CD4-positive, alpha-beta T cell treated with Interleukin-10 for 1 hour (primary cell): ENCODE data around the gene OTUD7B.
A peak's percentile ranks its signal among the peaks of the same experiment; 100 is the strongest.
"Not testable (repeated sequence)": the region's sequence is repeated elsewhere in the genome, so short reads cannot be mapped to it uniquely, and the experiment has no call there.

ENCODE experiments used
- DNase-seq: peaks from one replicate; pipeline ENCODE4 v3.0.0-alpha.2; 2020

Gene OTUD7B

DNA sequence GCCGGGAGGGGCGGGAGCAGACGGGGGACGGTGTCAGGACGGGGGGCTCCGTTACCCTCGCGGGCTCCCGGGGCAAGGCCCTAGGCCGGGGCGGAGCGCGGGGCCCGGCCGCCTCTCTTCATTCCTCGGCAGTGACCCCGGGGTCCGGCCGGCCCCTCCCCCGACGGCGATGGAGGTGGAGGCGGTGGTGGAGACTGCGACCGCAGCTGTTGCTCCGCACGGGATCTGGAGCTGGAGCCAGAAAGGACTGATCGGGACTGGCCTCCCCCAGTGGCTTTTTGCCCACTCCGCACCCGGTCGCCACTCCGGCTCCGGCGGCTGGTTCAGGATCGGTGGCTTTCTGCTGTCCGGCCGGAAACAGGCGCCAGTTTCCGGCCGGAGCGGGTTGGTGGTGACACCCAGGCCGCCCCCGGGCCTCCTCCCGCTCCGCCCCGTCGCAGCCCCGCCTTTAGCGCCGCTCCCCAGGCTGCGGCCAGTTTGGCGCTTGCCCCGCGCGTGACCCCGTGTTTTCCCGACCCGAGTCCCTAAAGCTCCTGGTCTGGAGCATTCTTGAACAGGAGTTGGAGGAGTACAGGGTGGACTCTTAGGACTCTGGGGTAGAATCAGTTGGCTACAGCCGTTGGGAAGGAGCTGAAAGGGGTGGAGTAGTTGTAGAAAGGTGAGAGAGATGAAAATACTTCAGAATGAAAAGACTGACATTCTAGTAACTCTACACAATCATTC lies at the start of gene OTUD7B:
Gene OTUD7B, minus strand, starts transcription at position 334 of the 723 bp plus-strand sequence. CDS start 33,216 bp downstream, outside the sequence.
- peak; percentile 71 for DNase-seq

DNA sequence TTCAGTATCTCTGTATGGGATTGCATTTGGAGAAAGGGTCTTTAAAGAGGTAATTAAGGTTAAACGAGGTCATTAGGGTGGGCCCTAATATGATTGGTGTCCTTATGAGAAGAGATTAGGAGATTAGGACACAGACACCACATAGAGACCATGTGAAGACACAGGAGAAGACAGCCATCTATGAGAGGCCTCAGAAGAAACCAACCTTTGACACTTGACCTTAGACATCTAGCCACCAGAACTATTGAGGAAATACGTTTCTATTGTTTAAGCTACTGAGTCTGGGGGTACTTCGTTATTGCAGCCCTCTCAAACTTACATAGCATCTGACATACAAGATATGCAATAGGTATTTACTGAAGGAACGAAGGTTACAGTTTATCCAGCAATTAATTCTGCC lies 49.7 kb upstream of the OTUD7B start:
- no peak for DNase-seq

DNA sequence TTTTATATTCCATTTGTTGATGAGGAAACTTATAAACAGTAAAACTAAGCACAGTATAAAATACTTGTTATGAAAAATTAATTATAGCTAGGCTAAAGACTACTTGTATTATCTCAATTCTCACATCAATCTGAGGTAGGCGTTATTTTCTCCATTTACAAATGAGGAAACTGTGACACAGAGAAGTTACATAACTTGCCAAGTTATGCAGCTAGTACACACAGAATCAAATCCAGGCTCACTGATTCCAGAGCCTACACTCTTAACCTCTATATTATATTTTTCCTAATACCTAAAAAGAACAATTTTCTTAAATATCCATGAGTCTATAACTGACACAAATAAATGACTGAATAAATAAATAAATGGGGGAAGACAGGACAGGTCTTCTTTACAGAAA lies 45.9 kb upstream of the OTUD7B start:
- no peak for DNase-seq

DNA sequence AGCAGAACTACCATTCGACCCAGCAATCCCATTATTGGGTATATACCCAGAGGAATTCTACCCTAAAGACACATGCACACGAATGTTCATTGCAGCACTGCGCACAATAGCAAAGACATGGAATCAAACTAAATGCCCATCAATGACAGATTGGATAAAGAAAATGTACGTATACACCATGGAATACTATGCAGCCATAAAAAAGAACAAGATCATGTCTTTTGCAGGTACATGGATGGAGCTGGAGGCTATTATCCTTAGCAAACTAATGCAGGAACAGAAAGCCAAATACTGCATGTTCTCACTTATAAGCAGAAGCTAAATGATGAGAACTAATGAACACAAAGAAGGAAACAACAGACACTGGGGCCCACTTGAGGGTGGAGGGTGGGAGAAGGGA lies 45.0 kb upstream of the OTUD7B start:
- not testable (repeated sequence) for DNase-seq

DNA sequence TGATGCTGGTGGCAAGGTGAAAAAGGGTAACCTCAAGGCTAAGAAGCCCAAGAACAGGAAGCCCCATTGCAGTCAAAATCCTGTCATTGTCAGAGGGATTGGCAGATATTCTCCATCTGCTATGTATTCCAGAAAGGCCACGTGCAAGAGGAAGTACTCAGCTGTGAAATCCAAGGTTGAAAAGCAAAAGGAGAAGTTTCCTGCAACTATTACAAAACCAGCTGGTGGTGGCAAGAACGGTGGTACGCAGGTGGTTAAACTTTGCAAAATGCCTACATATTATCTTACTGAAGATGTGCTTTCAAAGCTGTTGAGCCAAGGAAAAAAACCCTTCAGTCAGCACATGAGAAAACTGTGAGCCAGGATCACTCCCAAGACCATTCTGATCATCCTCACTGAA lies 43.4 kb upstream of the OTUD7B start:
- DNase-seq = no peak

DNA sequence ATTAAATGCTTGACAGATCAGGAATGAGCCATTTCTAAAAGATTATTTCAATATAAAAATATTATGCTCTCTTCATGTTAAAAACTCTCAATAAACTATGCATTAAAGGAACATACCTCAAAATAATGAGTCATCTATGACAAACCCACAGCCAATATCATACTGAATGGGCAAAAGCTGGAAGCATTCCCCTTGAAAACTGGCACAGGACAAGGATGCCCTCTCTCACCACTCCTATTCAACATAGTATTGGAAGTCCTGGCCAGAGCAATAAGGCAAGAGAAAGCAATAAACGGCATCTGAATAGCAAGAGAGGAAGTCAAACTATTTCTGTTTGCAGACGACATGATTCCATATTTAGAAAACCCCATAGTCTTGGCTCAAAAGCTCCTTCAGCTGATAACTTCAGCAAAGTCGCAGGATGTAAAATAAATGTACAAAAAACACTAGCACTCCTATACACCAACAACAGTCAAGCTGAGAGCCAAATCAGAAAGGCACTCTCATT lies 41.4 kb upstream of the OTUD7B start:
- not testable (repeated sequence) for DNase-seq

DNA sequence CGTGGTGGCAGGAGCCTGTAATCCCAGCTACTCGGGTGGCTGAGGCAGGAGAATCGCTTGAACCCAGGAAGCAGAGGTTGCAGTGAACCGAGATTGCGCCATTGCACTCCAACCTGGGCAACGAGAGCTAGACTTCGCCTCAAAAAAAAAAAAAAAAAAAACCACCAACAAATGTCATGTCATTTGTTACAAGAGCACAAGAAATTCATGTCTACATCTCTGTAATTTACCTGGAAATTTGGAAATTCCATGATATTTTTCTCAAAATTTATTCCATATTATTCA lies 40.5 kb upstream of the OTUD7B start:
- DNase-seq = no peak

DNA sequence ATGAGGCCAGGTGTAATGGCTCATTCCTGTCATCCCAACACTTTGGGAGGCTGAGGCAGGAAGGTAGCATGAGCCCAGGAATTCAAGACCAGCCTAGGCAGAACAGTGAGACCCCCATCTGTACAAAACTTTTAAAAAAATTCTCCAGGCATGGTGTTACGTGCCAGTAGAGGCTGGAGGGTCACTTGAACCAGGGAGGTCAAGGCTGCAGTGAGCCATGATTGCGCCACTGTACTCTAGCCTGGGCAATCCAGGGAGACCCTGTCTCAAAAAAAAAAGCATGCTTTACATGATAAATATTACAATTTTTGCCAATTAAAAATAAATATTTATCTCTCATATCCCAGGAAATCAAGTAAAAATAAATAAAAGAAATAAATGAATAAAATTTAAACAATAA lies 39.4 kb upstream of the OTUD7B start:
- no peak for DNase-seq

DNA sequence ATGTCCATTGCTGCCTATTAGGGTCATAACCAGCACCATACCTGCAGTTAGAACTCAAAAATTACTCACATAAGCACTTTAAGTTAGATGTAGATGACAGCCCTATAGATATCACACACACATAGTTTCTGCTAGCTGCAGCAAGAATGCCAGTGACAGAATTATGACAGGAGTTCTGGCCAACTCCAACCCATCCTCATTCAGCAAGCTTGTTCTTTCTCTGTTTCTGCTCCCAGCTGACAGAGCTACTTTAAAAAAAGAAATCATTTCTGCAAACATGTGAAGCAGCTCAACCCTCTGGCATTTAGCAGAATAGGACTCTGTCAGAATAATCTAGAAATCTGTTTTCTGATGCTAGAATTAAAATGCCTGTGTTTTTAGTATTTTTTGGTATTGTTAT lies 23.8 kb upstream of the OTUD7B start:
- no peak for DNase-seq

DNA sequence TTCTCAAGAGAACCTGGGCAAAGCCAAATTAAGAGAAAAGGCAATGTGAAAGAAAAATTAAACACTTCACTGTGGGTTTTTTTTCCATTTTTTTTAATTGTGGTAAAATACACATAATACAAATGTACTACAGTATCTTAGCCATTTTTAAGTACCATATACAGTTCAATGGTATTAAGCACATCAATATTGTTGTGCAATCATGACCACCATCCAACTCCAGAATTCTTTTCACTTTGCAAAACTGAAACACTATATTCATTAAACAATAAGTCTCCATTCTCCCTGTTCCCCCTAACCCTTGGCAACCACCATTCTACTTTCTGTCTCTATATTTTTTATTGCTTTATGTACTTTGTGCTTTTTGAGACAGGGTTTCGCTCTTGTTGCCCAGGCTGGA lies 17.8 kb upstream of the OTUD7B start:
- DNase-seq = no peak

DNA sequence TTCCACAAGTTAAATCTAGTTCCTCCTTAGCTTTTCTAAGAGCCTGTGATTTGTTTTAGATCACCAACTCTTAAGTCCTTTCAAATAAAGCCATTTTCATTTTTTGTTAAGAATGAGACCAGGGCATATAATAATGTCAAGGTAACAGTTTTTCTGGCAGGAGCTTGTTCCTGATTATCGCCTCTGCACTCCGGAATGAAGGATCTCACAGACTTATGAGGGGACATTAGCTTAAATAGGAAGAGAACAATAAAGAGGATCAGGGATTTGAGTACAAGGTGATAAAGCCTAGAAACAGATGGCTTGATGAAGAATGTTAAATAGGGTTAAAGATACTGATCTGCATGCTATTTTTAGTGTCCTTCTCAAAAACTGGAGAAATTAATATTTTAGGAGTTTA lies 13.6 kb upstream of the OTUD7B start:
- no peak for DNase-seq

DNA sequence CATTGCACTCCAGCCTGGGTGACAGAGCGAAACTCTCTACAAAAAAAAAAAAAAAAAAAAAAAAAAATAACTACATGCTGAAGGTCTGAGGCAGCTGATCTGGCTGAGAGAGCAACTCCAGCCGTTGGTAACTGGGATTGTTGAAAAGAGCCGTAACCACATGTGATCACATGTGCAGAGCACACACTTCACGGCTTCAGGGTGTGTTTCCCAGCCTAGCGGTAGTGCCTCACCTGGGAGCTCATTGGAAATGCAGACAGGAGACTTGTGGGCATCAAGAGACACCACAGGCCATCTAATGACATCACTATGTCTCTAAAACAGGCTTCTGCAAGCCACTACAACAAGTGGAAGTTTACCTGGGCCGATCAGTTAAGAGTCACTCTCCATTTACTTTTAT lies 11.8 kb upstream of the OTUD7B start:
- no peak for DNase-seq

DNA sequence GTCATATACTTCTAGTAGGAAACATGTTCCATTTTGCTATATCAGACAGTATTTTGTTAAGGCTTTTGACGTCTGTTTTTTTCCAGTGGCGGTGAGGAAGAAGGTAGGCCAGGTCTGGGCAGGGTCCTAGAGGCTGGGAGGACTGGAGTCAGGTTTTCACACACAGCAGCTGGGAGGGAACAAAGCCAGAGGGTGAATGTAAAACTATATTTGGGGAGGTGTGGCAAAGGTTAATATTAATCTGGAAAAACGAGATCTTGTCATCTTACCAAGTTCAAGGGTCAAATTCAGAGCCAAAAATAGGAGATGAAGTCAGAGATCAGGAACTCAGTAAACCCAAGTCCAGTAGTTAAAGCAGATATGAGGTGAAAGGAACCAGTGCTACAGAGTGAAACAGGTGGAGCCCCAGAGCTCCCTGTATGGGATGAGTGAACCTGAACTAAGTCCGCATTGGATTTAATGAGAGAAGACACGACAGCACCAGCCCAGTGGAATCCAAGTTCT lies 10.7 kb upstream of the OTUD7B start:
- no peak for DNase-seq

DNA sequence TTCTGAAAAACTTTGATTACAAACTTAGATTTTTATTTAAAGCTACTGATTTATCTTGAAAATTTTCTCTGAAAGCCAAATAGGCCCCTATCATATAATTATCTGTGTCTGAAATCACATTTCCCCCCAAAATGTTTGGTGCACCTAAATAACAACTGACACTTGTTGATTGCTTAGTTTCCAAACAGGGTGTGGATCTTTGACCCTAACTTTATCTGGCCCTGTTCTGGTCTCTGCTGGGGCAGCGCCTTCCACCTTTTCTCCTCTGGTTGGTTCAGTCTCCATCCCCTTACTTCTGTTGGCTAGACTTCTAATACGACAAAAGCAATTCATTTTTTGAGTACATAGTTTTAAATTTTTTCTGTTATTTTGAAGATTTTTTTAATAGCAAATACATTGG lies 10.2 kb upstream of the OTUD7B start:
- no peak for DNase-seq

DNA sequence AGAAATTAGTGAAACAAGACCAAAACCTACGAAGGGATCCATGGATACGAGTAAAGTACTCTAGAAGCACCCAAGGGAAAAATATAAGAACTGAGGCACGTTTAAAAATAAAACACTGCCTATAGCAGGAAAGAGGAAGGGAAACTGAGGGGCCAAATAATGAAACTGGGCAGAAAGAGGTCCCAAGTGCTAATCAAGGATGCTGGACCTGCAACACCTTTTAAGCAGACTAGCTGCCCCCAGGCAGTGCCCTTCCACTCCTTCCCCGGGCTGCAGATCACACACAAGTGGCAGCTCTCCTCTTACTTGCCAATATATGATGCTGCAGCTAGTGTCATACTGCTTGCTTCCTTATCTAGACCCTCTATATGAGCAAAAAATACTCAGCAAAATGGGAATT lies 7.6 kb upstream of the OTUD7B start:
- no peak for DNase-seq

DNA sequence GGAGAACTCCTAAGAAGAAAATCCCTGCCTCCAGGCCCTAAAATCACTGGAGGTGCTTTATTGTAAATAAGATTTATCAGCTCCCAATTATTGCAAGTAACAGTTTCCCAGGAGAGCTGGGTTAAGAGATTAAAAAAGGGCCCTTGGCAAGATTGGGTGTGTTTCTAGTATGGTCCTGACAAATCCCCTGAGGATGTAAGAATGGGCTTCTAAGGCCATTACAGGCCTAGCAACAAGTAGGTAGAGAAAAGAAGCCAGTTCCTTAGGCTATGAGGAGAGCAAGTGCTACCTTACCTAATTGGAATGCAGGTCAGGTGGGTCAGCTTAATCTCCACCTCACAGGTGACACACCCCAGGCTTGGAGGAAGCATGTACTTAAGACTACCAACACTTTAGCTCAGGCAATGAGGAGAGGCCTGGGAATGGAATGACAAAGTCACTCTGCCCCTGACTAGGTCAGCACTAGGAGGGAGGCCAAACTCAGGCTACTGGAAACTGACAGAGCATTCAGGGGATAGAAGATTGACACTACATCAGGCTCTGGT lies 6.8 kb upstream of the OTUD7B start:
- no peak for DNase-seq

DNA sequence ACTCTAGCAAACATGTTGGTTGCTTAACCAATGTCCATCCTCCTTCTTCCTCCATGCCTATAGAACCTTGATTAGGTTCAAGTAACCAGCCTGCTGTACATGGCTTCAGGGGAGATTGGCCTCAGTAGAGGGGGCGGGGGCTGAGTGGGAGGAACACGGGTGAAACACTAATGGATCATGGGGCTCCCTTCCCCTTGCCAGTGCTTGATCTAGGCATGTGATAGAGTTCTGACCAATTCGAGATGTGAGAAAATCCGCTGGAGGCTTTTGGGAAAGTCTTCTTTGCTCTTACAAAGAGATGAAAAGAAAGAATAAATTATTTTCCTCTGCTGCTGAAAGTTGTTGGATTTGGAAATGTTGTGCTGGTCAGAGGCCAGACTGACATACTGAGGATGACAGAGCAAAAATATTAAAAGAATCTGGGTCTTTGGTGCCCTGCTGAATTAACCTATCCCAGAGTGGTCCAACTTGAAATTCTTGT lies 5.2 kb upstream of the OTUD7B start:
- DNase-seq = no peak

DNA sequence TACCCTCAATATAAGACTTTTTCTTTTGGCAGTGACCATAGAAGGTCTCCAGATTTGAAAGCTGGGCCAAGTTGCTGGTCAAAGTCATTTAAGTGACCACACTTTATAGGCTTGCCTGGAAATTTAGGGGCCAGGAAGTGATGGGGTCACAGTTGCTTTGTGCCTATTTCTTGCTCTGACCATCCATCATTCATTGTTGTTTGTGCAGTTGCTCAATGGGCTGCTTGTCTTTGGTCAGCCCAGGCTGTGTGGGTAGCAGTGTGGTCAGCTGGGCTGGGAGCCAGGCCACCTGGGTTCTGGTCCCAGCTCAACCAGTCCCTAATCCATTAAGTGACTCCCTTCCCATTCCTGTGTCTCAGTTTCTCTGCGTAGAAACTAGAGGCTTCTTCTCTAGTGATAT lies 2.1 kb upstream of the OTUD7B start:
- DNase-seq = no peak

DNA sequence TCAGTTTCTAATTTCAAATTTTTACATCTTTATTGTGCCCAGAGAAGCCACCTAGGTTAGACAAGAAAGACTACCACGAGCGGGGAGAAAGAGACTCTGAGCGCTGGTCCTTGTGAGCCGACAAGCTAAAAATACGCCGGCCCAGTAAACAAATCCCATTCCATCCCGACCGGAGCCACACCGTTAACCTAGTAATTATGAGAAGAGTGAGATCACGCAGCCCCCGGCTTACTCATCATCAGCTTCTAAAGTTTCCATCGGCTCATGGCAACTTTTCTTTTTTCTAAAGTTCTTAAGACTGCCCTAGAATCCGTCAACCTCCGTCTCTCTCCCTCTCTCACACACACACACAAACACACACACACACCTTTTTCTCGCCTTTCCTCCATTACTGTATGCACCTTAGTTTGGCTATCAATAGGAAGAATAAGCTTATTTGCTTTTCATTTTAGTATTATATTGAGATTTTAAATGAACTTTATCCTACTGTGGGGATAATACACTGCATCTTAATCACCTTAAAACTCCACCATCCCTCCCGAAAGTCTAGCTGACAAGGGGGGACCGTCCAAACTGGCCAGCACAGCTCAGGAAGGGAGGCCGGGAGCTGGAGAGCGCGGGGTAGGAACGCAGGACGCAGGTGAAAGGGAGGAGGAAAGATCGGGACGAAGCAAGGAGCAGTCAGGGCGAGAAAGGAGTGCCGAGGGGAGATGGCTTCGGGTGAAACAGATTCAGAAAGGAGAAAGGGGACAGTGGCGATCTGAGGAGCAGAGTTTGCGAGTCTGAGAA lies 728 bp downstream of the OTUD7B start:
- peak; percentile 40 for DNase-seq

DNA sequence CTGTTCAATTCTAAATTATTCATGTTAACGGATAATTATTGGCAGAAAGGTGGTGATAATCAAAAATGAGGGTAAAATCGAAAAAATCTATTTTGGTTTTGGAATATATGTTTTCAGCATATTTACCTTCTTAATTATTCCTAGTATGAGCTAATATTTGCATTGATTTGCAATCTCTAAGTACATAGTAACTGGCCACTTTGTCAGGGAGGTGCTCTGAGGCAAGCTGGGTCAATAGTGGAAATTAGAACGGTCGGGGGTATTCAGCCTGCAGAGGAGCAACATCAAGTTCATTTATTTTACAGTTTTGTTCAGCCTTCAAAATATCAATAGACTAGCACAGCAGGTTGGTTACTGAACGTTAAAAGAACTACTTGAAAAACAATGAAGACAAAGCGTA lies 1.8 kb downstream of the OTUD7B start:
- DNase-seq = no peak

DNA sequence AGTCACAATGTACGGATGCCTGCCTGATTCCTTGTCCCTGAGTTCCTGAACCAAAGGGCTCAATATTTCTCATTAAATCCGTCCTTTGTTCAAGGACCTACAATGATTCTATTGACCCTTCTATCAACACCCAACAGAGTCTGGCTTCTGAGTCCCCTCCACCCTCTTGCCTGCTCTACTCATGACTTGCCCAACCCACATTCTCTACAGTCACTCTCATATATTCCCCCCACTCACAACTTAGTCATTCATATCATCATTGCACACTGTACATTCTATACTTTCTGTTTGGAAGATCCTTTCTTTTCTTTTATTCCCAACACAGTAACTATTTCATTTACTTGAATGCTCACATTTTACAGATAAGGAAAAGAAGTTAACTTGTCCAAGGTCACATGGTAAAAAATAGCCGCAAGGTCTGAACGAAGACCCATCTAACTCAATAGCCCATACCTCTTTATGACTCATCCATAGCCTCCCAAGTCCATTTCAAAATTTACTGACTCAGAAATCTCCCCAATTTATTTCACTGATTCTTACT lies 3.6 kb downstream of the OTUD7B start:
- no peak for DNase-seq

DNA sequence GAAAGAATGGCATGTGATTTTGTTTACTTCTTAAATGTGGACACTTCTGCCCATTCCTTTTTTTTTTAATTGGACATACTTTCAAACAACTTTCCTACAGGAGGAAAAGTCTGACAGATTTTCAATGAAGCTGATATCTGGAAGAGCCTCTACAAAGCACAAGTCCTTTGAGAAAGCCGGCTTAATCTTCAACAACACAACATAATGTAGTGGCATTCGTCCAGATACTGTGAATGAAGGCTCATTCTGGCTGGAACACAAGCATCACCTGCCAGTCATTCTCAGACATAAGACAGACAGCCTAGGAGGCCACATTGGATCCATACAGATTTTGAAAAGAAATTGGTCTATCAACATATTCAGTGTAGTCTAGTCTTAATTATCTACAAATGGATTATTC lies 4.9 kb downstream of the OTUD7B start:
- DNase-seq = no peak

DNA sequence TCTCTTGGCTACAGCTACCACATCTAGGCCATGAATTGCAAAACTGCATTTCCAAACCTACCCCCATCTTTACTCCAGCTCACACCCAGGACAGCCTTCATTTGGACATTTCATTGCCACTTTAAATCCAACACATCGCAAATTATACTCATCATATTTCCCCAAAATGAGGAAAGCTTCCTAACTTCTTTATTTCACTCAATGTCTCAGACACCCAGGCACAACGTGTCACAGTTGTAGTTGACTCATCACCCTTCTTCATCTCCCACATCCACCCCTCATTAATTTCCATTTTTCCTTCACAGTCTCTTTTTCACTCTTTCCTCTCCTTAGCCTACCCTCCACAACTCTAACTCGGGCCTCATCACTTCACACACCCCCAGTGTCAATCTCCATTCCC lies 6.7 kb downstream of the OTUD7B start:
- no peak for DNase-seq

DNA sequence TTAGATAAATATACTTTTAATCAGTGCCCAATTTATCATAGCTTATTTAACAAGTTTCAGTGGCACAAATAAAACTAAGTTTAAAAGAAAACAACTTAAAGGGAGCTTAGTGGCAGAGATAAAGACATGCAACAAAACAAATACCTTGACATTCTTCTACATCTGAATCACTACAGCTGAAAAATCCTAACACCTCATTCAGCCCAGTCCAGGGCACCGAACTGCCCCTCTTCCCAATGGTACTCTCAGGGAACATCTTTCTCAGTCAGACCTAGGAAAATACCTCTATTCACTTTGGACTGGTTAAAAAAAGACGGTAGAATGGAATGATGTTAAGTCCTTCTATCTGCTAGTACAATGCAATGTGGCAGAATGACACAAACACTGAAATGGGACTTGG lies 8.3 kb downstream of the OTUD7B start:
- DNase-seq = no peak
